OCI-LY3 (cell line): ENCODE results near the gene FXYD4.
A peak's percentile ranks its signal among the peaks of the same experiment; 100 is the strongest.
"Not testable (repeated sequence)": the region's sequence is repeated elsewhere in the genome, so short reads cannot be mapped to it uniquely, and the experiment has no call there.

ENCODE experiments used
- H2AFZ ChIP-seq: fragments of 200-600, 300-600 bp; shearing (Covaris generic); 2 replicates; pipeline ENCODE4 v1.6.0; 2014; ENCODE audit warnings: antibody characterized with exemption, low read depth, low read length
- H3K27ac ChIP-seq: fragments of 200-600, 300-600 bp; sonication (generic); 2 replicates; pipeline ENCODE4 v1.5.1; 2014; ENCODE audit warnings: mild to moderate bottlenecking, low read length, moderate library complexity, mixed read lengths
- H3K27me3 ChIP-seq: fragments of 200-600, 300-600 bp; sonication (generic); 2 replicates; pipeline ENCODE4 v1.6.1; 2014; ENCODE audit warnings: low read depth, low read length, mixed read lengths
- H3K36me3 ChIP-seq: fragments of 200-600, 300-600 bp; sonication (generic); replicated peaks from 2 replicates; pipeline ENCODE3; 2014; ENCODE audit warnings: low read depth, low read length, mixed read lengths
- H3K4me1 ChIP-seq: fragments of 300-600, 200-600 bp; sonication (generic); 2 replicates; pipeline ENCODE4 v1.6.1; 2014; ENCODE audit warnings: low read length, mixed read lengths
- H3K4me2 ChIP-seq: fragments of 200-600, 300-600 bp; sonication (generic); 2 replicates; pipeline ENCODE4 v1.6.1; 2014; ENCODE audit warnings: low read length, mixed read lengths
- H3K4me3 ChIP-seq: fragments of 300-600, 200-600 bp; sonication (generic); 2 replicates; pipeline ENCODE4 v1.5.1; 2014; ENCODE audit warnings: antibody characterized with exemption, mild to moderate bottlenecking, low read length, moderate library complexity
- H3K79me2 ChIP-seq: fragments of 300-600, 200-600 bp; shearing (Covaris generic); 2 replicates; pipeline ENCODE4 v1.6.1; 2014; ENCODE audit warnings: mild to moderate bottlenecking, low read length, mixed read lengths
- H3K9ac ChIP-seq: fragments of 300-600, 200-600 bp; shearing (Covaris generic); 2 replicates; pipeline ENCODE4 v1.6.0; 2014; ENCODE audit warnings: mild to moderate bottlenecking, low read length, moderate library complexity
- H3K9me3 ChIP-seq: fragments of 200-600, 300-600 bp; shearing (Covaris generic); 2 replicates; pipeline ENCODE4 v1.6.1; 2014; ENCODE audit warnings: low read length, mixed read lengths; ENCODE audit not compliant: insufficient read depth
- H4K20me1 ChIP-seq: fragments of 200-600, 300-600 bp; sonication (generic); 2 replicates; pipeline ENCODE4 v1.6.1; 2016; ENCODE audit warnings: low read length, mixed read lengths; ENCODE audit not compliant: insufficient read depth
- CTCF ChIP-seq: fragments of 200-600, 300-600 bp; sonication (generic); IDR thresholded peaks from 2 replicates; pipeline ENCODE4 v1.5.1; 2014; ENCODE audit warnings: antibody characterized with exemption, low read length, low read depth
- EZH2phosphoT487 ChIP-seq: fragments of 200-600 bp; shearing (Covaris generic); IDR thresholded peaks from 2 replicates; pipeline ENCODE4 v1.6.1; 2018; ENCODE audit warnings: antibody characterized with exemption, mixed run types, low read depth

FXYD4 gene

DNA sequence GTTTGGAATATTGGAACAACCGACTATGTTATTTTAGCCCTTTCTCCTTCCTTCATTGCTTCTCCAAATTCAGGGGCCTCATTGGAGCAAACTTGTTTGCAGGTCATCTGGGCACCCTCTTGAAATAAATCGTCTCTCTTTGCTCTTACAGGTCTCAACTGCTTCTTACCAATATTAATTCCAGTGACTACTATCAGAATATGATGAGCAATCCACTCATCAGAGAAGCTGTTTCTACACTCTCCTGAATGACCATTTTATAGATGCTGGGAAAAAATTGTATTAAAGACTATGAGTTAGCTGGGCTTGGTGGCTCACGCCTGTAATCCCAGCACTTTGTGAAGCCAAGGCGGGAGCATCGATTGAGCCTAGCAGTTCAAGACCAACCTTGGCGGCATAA is 50.1 kb downstream of the FXYD4 start:
- Histone ChIP-seq H3K27ac (no peak overlapping the region), H3K9ac (peak overlapping the region; percentile 90; the same call in 1 of the 2 replicates), H2AFZ (no peak overlapping the region), H3K79me2 (no peaks in the 10 kb centered on the region), H3K4me1 (peaks cover 20% of the 10 kb centered on the region), H3K4me3 (peak overlapping the region; percentile 86), H3K36me3 (no peaks in the 10 kb centered on the region), H4K20me1 (no peaks in the 10 kb centered on the region), H3K4me2 (peak overlapping the region; percentile 94), H3K27me3 (no peaks in the 10 kb centered on the region), H3K9me3 (no peaks in the 10 kb centered on the region)
- TF ChIP-seq EZH2phosphoT487 (no peak), CTCF (no peak)

- not testable (repeated sequence) for H3K9ac ChIP-seq, H2AFZ ChIP-seq, H3K27me3 ChIP-seq, H3K36me3 ChIP-seq, H3K27ac ChIP-seq, H4K20me1 ChIP-seq, H3K79me2 ChIP-seq, H3K9me3 ChIP-seq, H3K4me2 ChIP-seq, H3K4me3 ChIP-seq
- peaks cover 20% of the 10 kb centered on the region for H3K4me1 ChIP-seq
Measured at GRCh38 chr10:43421944-43422343, 50.5 kb downstream of the FXYD4 start.

- H3K4me1 ChIP-seq: peaks cover 7% of the 10 kb centered on the region; the same call in 1 of the 2 replicates
- H3K79me2 ChIP-seq: no peaks in the 10 kb centered on the region
- H3K36me3 ChIP-seq: no peaks in the 10 kb centered on the region
- no peaks in the 10 kb centered on the region for H4K20me1 ChIP-seq
- TF ChIP-seq CTCF (no peak), EZH2phosphoT487 (no peak)
- H3K4me3 ChIP-seq: no peak overlapping the region
- H3K9ac ChIP-seq: no peak overlapping the region
- H3K27me3 ChIP-seq: no peaks in the 10 kb centered on the region
- H3K27ac ChIP-seq: no peak overlapping the region
- H3K4me2 ChIP-seq: no peak overlapping the region
- H2AFZ ChIP-seq: no peak overlapping the region
- no peaks in the 10 kb centered on the region for H3K9me3 ChIP-seq
Measured at GRCh38 chr10:43424416-43424815, 53.0 kb downstream of the FXYD4 start.
